Measurements from ENCODE around the gene SLC39A11.
"Not testable (repeated sequence)": the region's sequence is repeated elsewhere in the genome, so short reads cannot be mapped to it uniquely, and the experiment has no call there.

The SLC39A11 gene

DNA sequence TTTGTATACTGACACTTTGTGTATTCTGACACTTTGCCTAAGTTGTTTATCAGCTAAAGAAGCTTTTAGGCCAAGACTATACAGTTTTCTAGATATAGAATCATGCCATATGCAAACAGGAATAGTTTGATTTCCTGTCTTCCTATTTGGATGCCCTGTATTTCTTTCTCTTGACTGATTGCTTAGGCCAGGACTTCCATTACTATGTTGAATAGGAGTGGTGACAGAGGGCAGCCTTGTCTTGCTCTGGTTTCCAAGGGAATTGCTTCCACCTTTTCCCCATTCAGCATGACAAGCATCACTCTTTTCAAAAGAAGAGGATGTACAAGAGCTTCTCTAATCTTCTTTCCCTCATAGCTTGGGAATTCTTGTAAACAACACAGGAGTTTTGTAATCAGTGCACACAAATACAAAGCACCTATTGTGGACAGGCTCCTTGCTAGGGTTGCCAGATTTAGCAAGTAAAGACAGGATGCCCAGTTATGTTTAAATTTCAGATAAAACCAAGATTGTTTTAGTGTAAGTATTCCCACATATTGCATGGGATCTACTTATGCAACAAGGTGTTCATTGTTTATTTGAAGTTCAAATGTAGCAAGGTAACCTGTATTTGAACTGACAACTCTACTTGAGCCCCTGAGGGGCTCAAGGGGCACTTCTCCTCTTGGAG lies 233.5 kb downstream of the SLC39A11 start:
- FAIRE-seq, result no peak

DNA sequence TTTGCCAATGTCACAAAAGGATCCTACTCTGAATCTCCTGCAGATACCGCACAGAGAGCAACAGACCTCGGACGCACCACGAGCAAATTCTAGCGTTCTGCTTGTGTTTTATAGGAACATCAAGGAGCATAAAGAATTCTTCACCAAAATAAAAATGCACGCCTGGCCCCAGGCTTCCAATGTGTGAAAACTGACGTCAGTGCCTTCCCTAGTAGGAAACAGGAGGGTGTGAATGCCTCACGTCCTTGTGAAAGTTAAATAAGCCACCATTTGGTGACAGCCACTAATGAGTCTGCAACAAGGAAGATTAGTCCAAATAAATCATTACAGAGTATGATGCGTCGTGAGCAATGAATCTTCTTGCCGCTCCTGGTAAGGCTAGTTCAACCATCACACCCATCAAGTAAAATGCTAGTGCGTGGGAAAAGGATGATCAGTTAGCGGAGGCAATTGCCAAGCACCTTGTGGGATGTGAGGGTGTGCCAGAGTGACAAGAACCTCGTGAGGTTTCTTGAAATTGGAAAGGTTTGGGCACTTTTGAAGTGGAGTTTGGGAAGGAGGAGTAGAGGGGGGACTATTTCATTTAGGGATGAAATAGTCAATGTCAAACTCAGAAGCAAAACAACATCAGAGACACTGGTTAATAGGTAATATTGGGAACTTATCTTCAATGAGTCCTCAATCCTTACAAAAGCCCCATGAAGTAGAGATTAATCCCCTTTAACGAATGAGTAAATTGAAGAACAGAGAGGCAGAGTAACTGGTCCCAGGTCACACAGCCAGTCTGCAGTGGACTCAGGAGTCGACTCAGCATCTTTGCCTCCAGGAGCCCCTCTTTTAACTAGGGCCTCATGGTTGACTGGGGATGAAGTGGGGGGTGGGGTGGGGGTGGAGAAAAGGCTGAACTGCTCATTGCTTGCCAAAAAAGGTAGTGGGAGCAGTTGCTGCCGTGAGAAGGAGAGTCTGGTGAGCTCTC lies 238.8 kb downstream of the SLC39A11 start:
- FAIRE-seq, result no peak

DNA sequence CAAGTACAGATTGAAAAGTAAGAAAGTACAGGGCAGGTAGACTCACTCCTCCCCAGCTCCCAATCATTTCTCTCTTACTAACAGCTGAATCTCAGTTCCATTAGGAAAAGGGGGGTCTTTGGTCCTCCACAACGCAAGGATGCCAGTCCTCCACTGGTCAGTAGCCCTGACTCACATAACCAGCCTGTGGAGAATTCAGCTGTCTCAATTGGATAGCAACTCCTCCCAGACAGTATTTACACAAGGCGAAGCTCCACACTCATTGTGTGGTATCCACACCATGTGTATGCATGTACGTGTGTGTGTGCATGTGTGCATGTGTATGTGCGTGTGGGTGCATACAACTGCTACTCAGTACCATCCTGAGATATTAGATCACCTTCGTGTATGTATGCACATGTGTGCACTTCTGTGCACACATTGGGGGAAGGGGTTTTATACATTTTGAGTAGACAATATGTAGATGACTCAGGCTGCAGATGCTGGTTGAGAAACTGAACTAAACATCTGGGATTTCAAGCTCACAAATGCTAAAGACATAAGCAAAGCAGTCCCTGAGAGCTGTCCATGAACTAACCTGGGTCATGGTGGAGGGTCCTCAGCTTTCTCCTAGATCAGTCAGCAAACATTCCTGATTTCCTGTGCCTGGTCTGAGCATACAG lies 240.1 kb downstream of the SLC39A11 start:
- no peak for FAIRE-seq

DNA sequence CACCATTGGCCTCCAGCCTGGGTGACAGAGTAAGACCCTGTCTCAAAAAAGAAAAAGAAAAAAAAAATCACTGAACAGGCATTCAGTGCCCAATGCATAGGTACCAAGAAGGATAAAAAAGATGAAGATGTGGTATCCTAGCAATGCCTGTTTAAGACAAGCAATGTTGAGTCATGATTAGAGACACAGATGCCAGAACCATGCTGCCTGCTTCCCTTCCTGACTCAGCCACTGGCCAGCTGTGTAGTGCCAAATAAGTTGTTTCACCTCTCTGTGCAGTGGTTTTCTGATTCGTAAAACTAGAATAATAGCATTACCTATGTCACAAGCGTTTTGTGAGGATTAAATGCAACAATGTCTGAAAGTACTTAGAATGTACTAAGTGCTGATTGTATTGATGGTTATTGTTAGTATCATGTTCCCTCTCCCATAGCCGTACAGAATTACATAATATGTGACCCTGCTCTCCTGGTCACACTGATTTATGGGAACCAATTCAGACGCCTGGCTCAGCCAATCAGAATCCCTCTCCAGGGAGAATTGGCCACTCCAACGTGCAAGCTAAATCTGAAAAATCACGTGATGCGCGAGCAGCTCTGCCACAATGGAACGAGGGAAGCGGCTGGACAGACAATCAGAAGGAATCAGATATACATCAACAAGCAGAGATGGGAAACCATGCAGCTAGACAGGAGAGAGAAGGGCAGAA lies 241.9 kb downstream of the SLC39A11 start:
- no peak for FAIRE-seq

DNA sequence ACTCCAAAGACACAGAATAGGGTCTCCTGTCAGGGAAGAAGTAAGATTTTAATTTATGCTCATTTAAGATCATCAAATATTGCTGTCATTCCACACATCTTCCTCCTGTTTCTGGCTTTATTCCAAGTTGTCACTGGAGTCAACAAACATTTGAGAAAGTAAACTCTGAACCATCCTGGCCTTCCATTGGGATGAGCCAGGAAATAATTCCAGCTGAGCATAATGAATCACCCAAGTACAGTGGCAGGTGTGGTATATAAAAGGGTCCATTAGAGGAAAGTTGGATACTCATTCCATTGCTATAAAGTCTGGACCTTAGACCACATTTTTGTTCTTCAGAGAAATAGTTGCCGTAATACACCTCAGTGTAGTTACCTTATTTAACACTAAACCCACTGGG lies 246.1 kb downstream of the SLC39A11 start:
- no peak for FAIRE-seq

DNA sequence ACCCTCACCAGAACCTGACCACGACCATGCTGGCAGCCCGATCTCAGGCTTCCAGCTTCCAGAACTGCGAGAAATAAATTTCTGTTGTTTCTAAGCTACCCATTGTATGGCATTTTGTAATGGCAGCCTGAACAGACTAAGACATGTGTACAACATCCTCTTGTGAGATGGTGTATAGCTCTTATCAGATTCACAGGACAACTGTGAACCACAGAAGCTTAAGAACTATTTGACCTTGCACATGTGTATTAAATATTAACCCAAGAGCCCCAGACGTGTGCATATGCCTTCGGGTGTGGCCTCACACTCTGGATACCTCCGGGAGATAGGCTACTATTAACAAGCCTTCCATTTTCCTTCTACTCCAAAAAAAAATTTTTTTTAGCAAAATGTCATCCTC lies 248.9 kb downstream of the SLC39A11 start:
- FAIRE-seq, result no peak

DNA sequence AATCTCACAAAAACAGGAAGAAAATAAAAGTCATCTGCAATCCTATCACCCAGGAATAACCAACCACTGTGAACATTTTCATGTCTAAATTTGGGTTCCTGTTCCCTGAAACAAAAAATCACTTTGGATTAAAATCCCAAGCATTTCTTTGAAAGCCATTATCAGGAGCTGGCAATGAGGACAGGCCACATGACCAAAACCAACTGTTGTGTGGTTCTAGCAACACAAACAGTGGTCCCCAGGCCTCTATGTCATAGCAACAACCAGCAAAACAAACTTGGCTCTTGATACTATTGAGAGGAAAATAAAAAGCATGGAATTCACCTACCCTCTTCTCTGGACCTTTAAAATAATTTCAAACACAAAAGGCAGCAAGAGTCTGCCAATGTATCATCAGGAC lies 252.5 kb downstream of the SLC39A11 start:
- no peak for FAIRE-seq

DNA sequence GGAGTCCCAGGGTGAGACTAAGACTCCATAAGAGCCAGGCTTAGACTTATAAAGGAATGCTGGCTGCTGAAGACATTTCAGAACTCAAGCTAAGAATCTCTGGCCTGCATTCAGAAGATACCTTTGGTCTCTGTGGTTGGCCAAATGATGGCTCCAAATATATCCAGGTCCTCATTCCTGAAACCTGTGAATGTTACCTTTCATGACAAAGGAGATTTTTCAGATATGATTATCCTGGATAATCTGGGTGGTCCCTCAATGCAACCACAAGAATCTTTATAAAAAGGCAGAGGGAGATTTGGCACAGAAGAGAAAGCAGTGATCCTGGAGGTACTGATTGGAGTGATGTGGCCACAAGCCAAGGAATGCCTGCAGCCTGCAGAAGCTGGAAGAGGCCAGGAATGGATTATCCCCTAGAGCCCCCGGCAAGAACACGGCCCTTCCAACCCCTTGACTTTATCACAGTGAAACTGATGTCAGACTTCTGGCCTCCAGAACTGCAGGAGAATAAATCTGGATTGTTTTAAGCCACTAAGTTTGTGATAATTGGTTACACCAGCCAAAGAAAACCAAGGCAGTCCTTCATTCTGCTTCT lies 253.3 kb downstream of the SLC39A11 start:
- no peak for FAIRE-seq

DNA sequence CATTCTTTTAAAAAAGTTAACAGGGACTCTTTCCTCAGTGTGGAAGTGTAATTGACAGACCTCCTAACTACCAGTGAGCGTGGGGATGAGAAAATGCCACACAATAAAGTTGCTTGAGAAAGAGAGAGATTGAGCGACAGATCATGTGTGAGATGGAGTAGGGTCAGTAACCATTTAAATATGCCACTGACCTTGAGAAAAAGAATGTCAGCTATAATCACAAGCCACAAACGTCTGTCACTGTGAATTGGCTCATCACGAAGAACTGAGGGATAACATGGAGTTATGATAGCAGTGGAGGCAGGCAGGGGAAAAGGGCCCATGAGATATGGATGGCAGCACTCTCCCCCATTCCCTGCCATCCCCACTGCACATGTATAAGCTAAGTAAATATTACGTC lies 253.9 kb downstream of the SLC39A11 start:
- no peak for FAIRE-seq

DNA sequence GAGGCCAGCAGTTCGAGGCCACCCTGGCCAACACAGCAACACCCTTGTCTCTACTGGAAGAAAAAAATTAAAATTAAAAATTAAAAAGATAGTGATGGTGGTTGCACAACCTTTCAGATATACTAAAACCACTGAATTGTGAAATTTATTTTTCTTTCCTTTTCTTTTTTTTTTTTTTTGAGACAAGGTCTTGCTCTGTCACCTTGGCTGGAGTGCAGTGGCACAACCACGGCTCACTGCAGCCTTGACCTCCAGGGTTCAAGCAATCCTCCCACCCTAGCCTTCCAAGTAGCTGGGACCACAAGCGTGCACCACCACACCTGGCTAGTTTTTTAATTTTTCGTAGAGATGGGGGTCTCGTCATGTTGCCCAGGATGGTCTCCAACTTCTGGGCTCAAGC lies 254.4 kb downstream of the SLC39A11 start:
- no peak for FAIRE-seq

DNA sequence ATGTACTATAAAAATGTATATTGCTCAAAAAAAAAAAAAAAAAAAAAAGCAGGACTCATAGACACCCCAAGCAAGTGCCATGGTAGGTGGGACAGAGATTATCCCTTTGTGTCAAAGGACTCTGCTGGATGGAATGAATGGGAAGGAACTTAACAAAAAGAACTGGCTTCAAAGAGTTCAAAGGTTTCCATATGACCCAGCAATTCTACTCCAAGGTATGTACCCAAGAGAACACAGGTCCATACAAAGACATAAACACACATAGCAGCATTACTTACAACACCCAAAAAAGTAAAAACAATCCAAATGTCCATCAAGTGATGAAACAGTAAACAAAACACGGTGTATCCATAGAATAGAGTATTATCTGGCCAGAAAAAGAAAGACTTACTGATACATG lies 255.2 kb downstream of the SLC39A11 start:
- no peak for FAIRE-seq

DNA sequence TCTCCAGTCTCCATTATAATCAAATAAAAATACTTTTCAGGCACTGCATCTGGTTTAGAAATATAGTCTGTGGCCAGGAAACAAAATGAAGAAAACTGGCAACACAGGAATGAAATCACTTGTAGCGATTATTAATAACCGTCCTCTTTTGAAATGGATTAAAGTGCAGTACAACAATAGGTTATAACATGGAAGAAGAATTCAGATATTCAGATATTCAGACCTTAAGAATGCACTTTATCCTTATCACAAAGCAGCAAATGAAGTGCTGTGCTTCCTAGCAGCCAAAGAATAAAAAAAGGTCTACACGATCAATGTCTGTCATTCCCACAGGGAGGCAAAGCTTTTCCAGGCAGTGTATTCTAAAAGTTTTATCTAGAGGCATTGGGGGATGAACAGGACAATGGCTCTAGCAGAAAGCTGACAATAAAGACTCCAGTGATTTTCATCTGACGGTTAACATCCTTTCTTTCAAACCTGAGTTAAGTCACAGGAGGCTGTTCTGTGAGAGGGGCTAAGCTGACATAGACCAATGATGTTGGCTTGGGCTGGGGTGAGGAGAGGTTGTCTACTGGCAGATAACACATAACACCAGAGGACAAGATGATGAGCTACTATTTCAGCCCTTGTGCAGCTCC lies 259.2 kb downstream of the SLC39A11 start:
- no peak for FAIRE-seq

DNA sequence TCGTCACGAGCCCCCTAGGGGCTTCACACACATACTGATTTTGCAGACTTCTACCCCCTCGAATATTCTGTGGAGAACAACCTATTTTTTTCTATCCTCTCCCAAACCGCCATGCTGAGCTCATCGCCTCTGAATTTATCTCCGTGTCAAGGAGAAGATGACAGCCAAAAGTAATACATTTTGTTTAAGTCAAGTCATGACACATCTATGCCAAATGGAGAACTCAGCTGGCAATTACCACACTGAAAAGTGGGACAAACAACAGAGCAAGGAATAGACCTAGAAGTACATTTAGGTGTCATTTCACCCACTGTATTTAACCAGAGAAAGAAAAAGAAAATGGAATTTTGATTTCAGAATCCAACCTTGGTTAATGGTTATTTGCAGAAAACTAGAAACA lies 260.2 kb downstream of the SLC39A11 start:
- FAIRE-seq, result no peak

DNA sequence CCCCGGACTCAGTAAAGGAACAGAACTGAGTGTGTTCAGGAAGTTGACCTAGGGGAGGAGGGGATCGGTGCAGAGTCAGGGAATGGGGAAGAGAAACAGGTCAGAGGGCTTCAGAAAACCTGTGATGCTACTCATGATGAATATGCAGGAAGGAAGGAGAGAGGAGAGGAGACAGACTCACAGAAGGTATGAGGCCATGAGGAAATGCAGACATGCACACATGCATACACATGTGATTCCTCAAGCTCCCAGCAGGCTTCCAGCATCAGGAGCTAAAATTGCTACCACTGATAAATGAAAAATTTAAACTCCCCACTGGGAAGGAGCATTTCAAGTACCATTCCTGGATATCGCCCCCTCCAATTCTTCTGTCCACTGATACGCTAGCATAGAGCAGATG lies 262.6 kb downstream of the SLC39A11 start:
- no peak for FAIRE-seq

DNA sequence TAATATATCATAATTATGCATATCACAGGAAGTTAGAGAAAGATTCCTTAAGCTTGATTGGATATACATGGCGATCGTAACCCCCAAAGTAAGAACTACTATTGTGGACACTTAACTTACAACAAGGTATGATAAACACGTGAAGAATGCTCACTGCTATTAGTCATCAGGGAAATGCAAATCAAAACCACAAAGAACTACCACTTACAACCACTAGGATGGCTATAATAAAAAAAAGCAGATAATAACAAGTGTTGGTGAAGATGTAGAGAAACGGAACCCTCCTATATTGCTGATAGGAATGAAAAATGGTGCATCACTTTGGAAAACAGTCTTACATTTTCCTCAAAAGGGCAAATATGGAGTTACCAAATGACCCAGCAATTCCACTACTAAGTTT lies 265.9 kb downstream of the SLC39A11 start:
- FAIRE-seq, result no peak

DNA sequence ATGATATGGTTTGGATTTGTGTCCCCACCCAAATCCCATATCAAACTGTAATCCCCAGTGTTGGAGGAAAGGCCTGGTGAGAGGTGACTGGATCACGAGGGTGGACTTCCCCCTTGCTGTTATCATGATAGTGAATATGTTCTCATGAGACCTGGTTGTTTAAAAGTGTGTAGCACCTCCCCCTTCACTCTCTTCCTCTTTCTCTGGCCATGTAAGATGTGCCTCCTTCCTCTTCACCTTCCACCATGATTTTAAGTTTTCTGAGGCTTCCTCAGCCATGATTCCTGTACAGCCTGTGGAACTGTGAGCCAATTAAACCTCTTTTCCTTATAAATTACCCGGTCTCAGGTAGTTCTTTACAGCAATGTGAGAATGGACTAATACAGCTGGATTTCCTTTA lies 266.4 kb downstream of the SLC39A11 start:
- not testable (repeated sequence) for FAIRE-seq

DNA sequence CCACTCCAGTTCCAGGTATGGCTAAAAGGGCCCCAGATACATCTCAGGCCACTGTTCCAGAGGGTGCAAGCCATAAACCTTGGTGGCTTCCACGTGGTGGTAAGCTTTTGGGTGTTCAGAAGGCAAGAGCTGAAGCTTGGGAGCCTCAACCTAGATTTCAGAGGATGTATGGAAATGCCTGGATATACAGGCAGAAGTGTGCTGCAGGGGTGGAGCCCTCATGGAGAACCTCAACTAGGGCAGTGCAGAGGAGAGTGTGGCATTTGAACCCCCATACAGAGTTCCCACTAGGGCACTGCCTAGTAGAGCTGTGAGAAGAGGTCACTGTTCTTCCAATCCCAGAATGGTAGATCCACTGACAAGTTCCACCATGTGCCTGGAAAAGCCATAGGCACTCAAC lies 267.3 kb downstream of the SLC39A11 start:
- no peak for FAIRE-seq

DNA sequence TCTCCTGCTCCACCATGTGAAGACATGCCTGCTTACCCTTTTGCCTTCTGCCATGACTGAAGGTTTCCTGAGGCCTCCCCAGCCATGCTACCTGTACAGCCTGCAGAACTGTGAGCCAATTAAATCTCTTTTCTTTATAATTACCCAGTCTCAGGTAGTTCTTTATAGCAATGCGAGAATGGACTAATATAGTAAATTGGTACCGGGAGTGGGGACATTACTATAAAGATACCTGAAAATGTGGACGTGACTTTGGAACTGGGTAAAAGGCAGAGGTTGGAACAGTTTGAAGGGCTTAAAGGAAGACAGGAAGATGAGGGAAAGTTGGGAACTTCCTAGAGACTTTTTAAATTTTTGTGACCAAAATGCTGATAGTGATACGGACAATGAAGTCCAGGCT lies 268.2 kb downstream of the SLC39A11 start:
- not testable (repeated sequence) for FAIRE-seq

DNA sequence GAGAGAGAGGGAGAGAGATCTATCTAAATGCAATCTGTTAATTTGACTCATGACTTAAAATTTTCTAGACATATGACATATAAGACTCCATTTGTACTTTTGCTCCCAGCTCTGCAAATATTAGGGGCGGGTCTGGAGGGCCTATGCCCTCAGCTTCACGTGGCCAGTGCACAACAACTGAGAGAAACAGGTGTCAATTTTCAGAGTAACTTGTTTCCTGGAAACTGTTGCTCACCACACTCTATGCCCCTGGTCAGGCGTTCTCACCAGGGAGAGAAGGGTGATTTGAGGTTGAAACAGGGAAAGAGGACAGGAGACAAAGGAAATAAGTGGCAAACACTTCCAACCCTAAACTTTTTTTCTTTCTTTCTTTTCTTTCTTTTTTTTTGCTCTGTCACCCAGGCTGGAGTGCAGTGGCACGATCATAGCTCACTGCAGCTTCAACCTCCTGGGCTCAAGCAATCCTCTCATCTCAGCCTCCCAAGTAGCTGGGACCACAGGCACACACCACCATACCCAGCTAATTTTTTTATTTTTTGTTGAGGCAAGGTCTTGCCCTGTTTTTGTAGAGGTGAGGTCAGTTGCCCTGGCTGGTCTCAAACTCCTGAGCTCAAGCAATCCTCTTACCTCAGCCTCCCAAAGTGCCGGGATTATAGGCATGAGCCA lies 270.0 kb downstream of the SLC39A11 start:
- no peak for FAIRE-seq

DNA sequence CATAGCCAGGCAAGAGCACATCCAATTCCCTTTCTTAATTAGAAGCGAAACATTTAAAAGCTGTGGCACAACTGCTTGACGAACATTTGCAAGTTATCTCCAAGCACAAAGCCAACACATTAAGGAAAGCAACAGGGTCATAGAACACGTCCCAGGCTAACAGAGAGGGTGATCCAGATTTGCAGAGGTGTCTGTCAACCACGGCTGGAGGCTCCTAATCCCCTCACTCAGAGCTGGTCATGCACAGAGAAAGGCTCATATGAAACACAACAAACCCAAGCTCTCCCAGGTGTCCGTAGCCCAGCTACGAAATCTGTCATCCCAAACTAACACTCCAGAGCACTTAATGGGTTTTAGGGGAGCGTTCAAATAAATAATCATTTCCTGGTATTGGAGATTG lies 276.1 kb downstream of the SLC39A11 start:
- FAIRE-seq, result no peak

DNA sequence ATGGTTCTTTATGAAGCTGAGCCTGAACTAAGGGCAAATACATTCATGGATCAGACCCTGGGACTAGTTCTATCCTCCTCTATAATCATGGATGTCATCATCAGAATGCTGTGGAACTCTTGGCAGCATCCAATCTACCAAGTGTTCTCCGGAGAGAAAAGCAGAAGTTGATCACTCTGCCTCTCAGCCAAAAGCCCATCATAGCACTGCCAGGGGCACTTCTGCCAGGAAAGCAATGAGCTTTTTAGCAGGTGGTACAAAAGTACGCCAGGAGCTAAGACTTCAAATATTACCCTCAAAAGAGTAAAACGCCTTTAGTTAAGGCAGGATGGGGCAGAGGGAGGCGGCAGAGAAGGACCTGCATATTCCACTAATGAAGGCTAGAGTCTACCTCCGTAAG lies 279.0 kb downstream of the SLC39A11 start:
- FAIRE-seq, result no peak

DNA sequence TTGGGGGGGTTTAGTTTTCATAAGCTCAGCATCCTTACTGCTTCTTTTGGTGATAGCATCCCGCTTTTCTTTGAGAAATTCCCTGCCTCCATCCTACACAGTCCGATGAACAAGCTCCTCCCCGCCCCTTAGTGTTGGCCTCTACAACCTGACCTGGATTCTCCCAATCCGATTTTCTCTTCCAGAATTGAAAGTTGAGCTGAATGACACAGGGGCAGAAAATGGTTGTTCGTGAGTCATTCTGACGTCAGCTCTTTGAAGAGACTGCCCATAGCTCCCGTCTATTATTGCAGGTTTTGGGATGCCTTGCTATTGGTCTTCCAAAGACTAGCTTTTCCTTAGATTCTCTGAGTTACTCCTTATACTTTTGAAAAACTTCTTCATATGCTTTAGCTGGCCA lies 279.7 kb downstream of the SLC39A11 start:
- no peak for FAIRE-seq

All from A204.1 (cell line).